A549 treated with AZD2906 at 1 μM for 4 hours (cell line): ENCODE results near the gene ICAM2. TPM values are rescaled to one million over a fixed set of nuclear protein-coding genes. Genes with fewer than 3 reads are reported as not detected.

Experiments used
- total RNA-seq: library from RNA; stranded (reverse); fragments of 200-300 nt; extraction: Qiagen RNA extraction; gene quantifications from 5 replicates; pipeline ENCODE4 v1.2.3, GENCODE V29; 2022

The ICAM2 gene
- 0.07 to 0.18 TPM (median 0.09 TPM) in 4 of 5 replicates, not detected in the other for total RNA-seq

GRCh38 chr17:64020056-64020766, at the start of gene ICAM2:
Gene ICAM2 (minus strand): TSS chr17:64020633. CDS start chr17:64006691, 13,942 bp downstream.

GRCh38 chr17:63998050-63998720, 22.2 kb downstream of the ICAM2 start, which contains the start of gene PRR29:
Gene PRR29 (plus strand): TSS chr17:63998351. CDS start chr17:63998365, 14 bp downstream.

GRCh38 chr17:63972796-63973195, 47.6 kb downstream of the ICAM2 start, which contains the start of gene SCN4A:
Gene SCN4A (minus strand): TSS chr17:63972918. CDS start chr17:63972841, 77 bp downstream.

Other genes with a start within 250 kb of the ICAM2 start
- 88.4 to 136 TPM (median 94.2 TPM) in 5 replicates for gene CCDC47, start 247.0 kb downstream of the ICAM2 start, total RNA-seq
- gene DDX42, start 246.5 kb downstream of the ICAM2 start, total RNA-seq = 88.4 to 107 TPM (median 92.5 TPM) in 5 replicates
- 195 to 239 TPM (median 204 TPM) in 5 replicates for gene PSMC5, start 193.2 kb downstream of the ICAM2 start, total RNA-seq
- 43.9 to 61.3 TPM (median 52.1 TPM) in 5 replicates for gene FTSJ3, start 193.0 kb downstream of the ICAM2 start, total RNA-seq
- 53.1 to 63.3 TPM (median 56.4 TPM) in 5 replicates for gene SMARCD2, start 177.9 kb downstream of the ICAM2 start, total RNA-seq
- gene CSH2, start 147.0 kb downstream of the ICAM2 start, total RNA-seq = not detected in 5 replicates
- not detected in 5 replicates for gene GH2, start 138.7 kb downstream of the ICAM2 start, total RNA-seq
- gene CSH1, start 124.1 kb downstream of the ICAM2 start, total RNA-seq = not detected in 5 replicates
- gene CSHL1, start 109.4 kb downstream of the ICAM2 start, total RNA-seq = not detected in 5 replicates
- not detected in 5 replicates for gene GH1, start 101.8 kb downstream of the ICAM2 start, total RNA-seq
- gene CD79B, start 88.3 kb downstream of the ICAM2 start, total RNA-seq = 0.07 to 0.08 TPM in 2 of 5 replicates, not detected in the others
- 0.02 to 0.13 TPM (median 0.03 TPM) in 5 replicates for gene SCN4A, start 47.7 kb downstream of the ICAM2 start, total RNA-seq
- 0.44 to 0.74 TPM (median 0.68 TPM) in 5 replicates for gene PRR29, start 22.3 kb downstream of the ICAM2 start, total RNA-seq
- gene ERN1, start 109.5 kb upstream of the ICAM2 start, total RNA-seq = 3.3 to 3.8 TPM (median 3.5 TPM) in 5 replicates
- 11.6 to 17.1 TPM (median 12.8 TPM) in 5 replicates for gene TEX2, start 242.6 kb upstream of the ICAM2 start, total RNA-seq